MCF 10A (cell line): ENCODE measurements around the gene SRPK3. TPM values are rescaled to one million over a fixed set of nuclear protein-coding genes. Genes with fewer than 3 reads are reported as not detected.

Source experiments
- BruUV-seq: library from RNA; stranded (reverse); fragments of 400-500 nt; replicated peaks from 2 replicates; lab custom pipeline; 2021; lab: Mats Ljungman, UMichigan
- CTCF ChIA-PET: fragments of 300-600 bp; sonication (Branson Sonifier 250); formaldehyde crosslinking; extraction: SDS; loops from one replicate; lab custom pipeline; 2021; ENCODE audit warnings: antibody characterized with exemption, inconsistent platforms; lab: Yijun Ruan, JAX
- POLR2A ChIA-PET: fragments of 300-600, 350-650 bp; sonication (Branson Sonifier 250); formaldehyde crosslinking; extraction: SDS; loops from one replicate; lab custom pipeline; 2020; ENCODE audit warnings: antibody characterized with exemption, inconsistent platforms; lab: Yijun Ruan, JAX
- DNase-seq: peaks from one replicate; pipeline ENCODE4 v3.0.0-alpha.2; 2018; ENCODE audit not compliant: unreplicated experiment
- H3K27ac Mint-ChIP-seq: one replicate; pipeline ENCODE4 v1.8.0; 2022; ENCODE audit warnings: mild to moderate bottlenecking, low read depth, mixed read lengths; ENCODE audit not compliant: unreplicated experiment
- H3K27me3 Mint-ChIP-seq: one replicate; pipeline ENCODE4 v1.8.0; 2022; ENCODE audit warnings: mixed read lengths; ENCODE audit not compliant: insufficient read depth, unreplicated experiment
- H3K36me3 Mint-ChIP-seq: one replicate; pipeline ENCODE4 v1.8.0; 2022; ENCODE audit warnings: mild to moderate bottlenecking, moderate library complexity, mixed read lengths; ENCODE audit not compliant: insufficient read depth, unreplicated experiment
- H3K4me1 Mint-ChIP-seq: one replicate; pipeline ENCODE4 v1.8.0; 2022; ENCODE audit warnings: mixed read lengths; ENCODE audit not compliant: insufficient read depth, unreplicated experiment
- H3K4me3 Mint-ChIP-seq: one replicate; pipeline ENCODE4 v1.8.0; 2022; ENCODE audit warnings: mild to moderate bottlenecking, moderate library complexity, mixed read lengths; ENCODE audit not compliant: unreplicated experiment
- H3K9me3 Mint-ChIP-seq: one replicate; pipeline ENCODE4 v1.8.0; 2022; ENCODE audit warnings: mixed read lengths; ENCODE audit not compliant: unreplicated experiment
- CTCF ChIP-seq: fragments of 200-600 bp; IDR thresholded peaks from one replicate; pipeline ENCODE4 v1.8.0; 2022; ENCODE audit warnings: antibody characterized with exemption, mild to moderate bottlenecking; ENCODE audit not compliant: unreplicated experiment
- intact Hi-C: fragments of 100-400 bp; cut with micrococcal nuclease; formaldehyde crosslinking; loops from 2 replicates; pipeline ENCODE4 v1.14.1; 2022
- total RNA-seq: library from RNA; stranded (reverse); gene quantifications from 2 replicates; pipeline ENCODE4 v1.2.3, GENCODE V29; 2022

The SRPK3 gene
- total RNA-seq, 1 experiment from 2014 or later = not detected

GRCh38 chrX:153765138-153766079 lies 15.4 kb upstream of the SRPK3 start:
- no peak for TF ChIP-seq CTCF
- no peaks in the 10 kb centered on the region for H3K9me3 Mint-ChIP-seq
- H3K4me3 Mint-ChIP-seq = peak overlapping the region; percentile 53
- ChIA-PET CTCF (interaction anchor here (0.6 to 6.6 kb wide), 7 partner anchors 12 to 260 kb away, joined by 3 to 51 read pairs (median 4); no protein-coding TSS in a partner anchor), POLR2A (interaction anchor here (1.2 kb wide), 2 partner anchors 38 to 181 kb away, joined by 3 to 7 read pairs; no protein-coding TSS in a partner anchor)
- no peak for DNase-seq
- BruUV-seq = no TSS peak
- H3K27ac Mint-ChIP-seq = peak overlapping the region; percentile 49
- intact Hi-C loops = loop anchor here (2.0 kb wide), 1 partner anchor 181 kb away; no protein-coding TSS in a partner anchor
- H3K36me3 Mint-ChIP-seq = no peaks in the 10 kb centered on the region
- peaks cover 6% of the 10 kb centered on the region for H3K4me1 Mint-ChIP-seq
- no peaks in the 10 kb centered on the region for H3K27me3 Mint-ChIP-seq

- H3K27me3 Mint-ChIP-seq = no peaks in the 10 kb centered on the region
- intact Hi-C loops = no loop called here
- peak overlapping the region; percentile 53 for H3K4me3 Mint-ChIP-seq
- CTCF ChIA-PET = interaction anchor here (0.6 to 6.6 kb wide), 4 partner anchors 44 to 183 kb away, joined by 3 to 51 read pairs (median 4); no protein-coding TSS in a partner anchor
- DNase-seq = peak; percentile 66
- no peaks in the 10 kb centered on the region for H3K36me3 Mint-ChIP-seq
- POLR2A ChIA-PET = interaction anchor here (0.7 to 1.2 kb wide), 2 partner anchors 28 to 39 kb away, joined by 4 to 7 read pairs; partner anchors contain the start of genes IDH3G and SSR4
- peak overlapping the region; percentile 49 for H3K27ac Mint-ChIP-seq
- H3K9me3 Mint-ChIP-seq = no peaks in the 10 kb centered on the region
- TF ChIP-seq CTCF = no peak
- peaks cover 6% of the 10 kb centered on the region for H3K4me1 Mint-ChIP-seq
- BruUV-seq = no TSS peak
These were observed 14.6 kb upstream of the SRPK3 start for GRCh38 chrX:153766098-153766817.

GRCh38 chrX:153766871-153767673 lies 13.8 kb upstream of the SRPK3 start:
- intact Hi-C loops = no loop called here
- Mint-ChIP-seq H3K27ac (no peak overlapping the region), H3K4me3 (no peak overlapping the region), H3K9me3 (no peaks in the 10 kb centered on the region), H3K36me3 (no peaks in the 10 kb centered on the region), H3K4me1 (peaks cover 6% of the 10 kb centered on the region), H3K27me3 (no peaks in the 10 kb centered on the region)
- no TSS peak for BruUV-seq
- no peak for DNase-seq
- ChIA-PET CTCF (interaction anchor here (6.6 kb wide), 1 partner anchor 182 kb away, joined by 51 read pairs; no protein-coding TSS in a partner anchor), POLR2A (interaction anchor here (1.2 kb wide), 1 partner anchor 40 kb away, joined by 7 read pairs; no protein-coding TSS in a partner anchor)
- no peak for TF ChIP-seq CTCF
